HepG2 (cell line): ENCODE results near the gene ZNF318. TPM values are rescaled to one million over a fixed set of nuclear protein-coding genes. Genes with fewer than 3 reads are reported as not detected.

Experiments used
- ELF3 ChIP-seq: IDR thresholded peaks from 2 replicates; pipeline ENCODE4 v1.6.1; 2016; ENCODE audit warnings: missing genetic modification reagents, missing compliant biosample characterization
- MLXIP ChIP-seq: sonication (generic); formaldehyde crosslinking; IDR thresholded peaks from 2 replicates; pipeline ENCODE4 v1.9.0; 2021; ENCODE audit warnings: missing genetic modification reagents, borderline replicate concordance
- NR2F2 ChIP-seq: IDR thresholded peaks from 2 replicates; pipeline ENCODE4 v1.6.1; 2012; ENCODE audit warnings: low read depth, inconsistent platforms, borderline replicate concordance
- NR2F6 ChIP-seq, 2 experiments: IDR thresholded peaks; 2 replicates each; pipeline ENCODE4 v1.6.1; 2016; ENCODE audit warnings: antibody characterized with exemption in 1 of 2, mild to moderate bottlenecking in 1 of 2
- PRDM15 ChIP-seq: sonication (generic); formaldehyde crosslinking; IDR thresholded peaks from 2 replicates; pipeline ENCODE4 v1.4.0; 2020; ENCODE audit warnings: missing genetic modification reagents
- SP5 ChIP-seq: IDR thresholded peaks from 2 replicates; pipeline ENCODE4 v1.6.1; 2016; ENCODE audit warnings: low read depth, borderline replicate concordance
- TFAP4 ChIP-seq: sonication (generic); IDR thresholded peaks from 2 replicates; pipeline ENCODE4 v1.6.1; 2016; ENCODE audit warnings: low read depth, borderline replicate concordance
- XBP1 ChIP-seq: sonication (generic); formaldehyde crosslinking; IDR thresholded peaks from 2 replicates; pipeline ENCODE4 v1.5.0; 2020; ENCODE audit warnings: missing genetic modification reagents
- ZBTB7B ChIP-seq: sonication (generic); formaldehyde crosslinking; IDR thresholded peaks from 2 replicates; pipeline ENCODE4 v1.4.0; 2020; ENCODE audit warnings: missing genetic modification reagents
- ZFP1 ChIP-seq: IDR thresholded peaks from 2 replicates; pipeline ENCODE4 v1.6.1; 2016
- ZNF224 ChIP-seq: sonication (generic); formaldehyde crosslinking; IDR thresholded peaks from 2 replicates; pipeline ENCODE4 v1.5.0; 2020; ENCODE audit warnings: mild to moderate bottlenecking, missing genetic modification reagents
- ZNF318 ChIP-seq: sonication (generic); formaldehyde crosslinking; IDR thresholded peaks from 2 replicates; pipeline ENCODE4 v1.4.0; 2020; ENCODE audit warnings: mild to moderate bottlenecking, missing genetic modification reagents
- ZNF784 ChIP-seq: sonication (generic); formaldehyde crosslinking; IDR thresholded peaks from 2 replicates; pipeline ENCODE4 v1.5.1; 2020; ENCODE audit warnings: missing genetic modification reagents, mild to moderate bottlenecking, borderline replicate concordance
- polyA plus RNA-seq, 8 experiments: library from polyadenylated mRNA; depleted of rRNA in 3 of 8; stranded (reverse) in 7 of 8; unstranded in 1 of 8; fragments of >200 nt; fragmentation: Illumina TruSeq in 4 of 8; extraction: Trizol in 4 of 8; gene quantifications; 2 replicates each; pipeline versions ENCODE4 v1.2.1 to v1.2.3, GENCODE V29; 2011 to 2016; ENCODE audit warnings: low read depth in 4 of 8, missing spikeins in 1 of 8, mixed read lengths in 1 of 8; ENCODE audit not compliant: insufficient read depth in 1 of 8
- total RNA-seq, 5 experiments: library from RNA; depleted of rRNA; stranded (reverse); fragments of >200 nt; fragmentation: Illumina TruSeq; extraction: Trizol; gene quantifications; 2 replicates each; pipeline ENCODE4 v1.2.3, GENCODE V29; 2016; ENCODE audit warnings: low read depth in 1 of 5

Gene ZNF318
- total and polyA plus RNA-seq, 2 of the 13 experiments (the other 11 are each of a cell fraction or from before 2014, with no cell fraction given), result 13.0 to 14.5 TPM

- TF ChIP-seq ZNF318 (CRISPR knock-in tag), result no peak
- peak; percentile 57 for TF ChIP-seq ELF3
- TF ChIP-seq XBP1 (CRISPR knock-in tag), result no peak
- TF ChIP-seq TFAP4, result peak; percentile 37; the same call in 1 of the 2 replicates
- TF ChIP-seq ZFP1 (CRISPR knock-in tag), result 0 out of 2 replicates have a peak, but pooled peaks have one; percentile 51
- TF ChIP-seq PRDM15 (CRISPR knock-in tag), result peak; percentile 90
- no peak; the same call in 1 of the 2 replicates for TF ChIP-seq NR2F2
- peak; percentile 54 for TF ChIP-seq NR2F6 (IDR thresholded peaks at IDR 0.05)
- peak; percentile 76 for TF ChIP-seq NR2F6 (CRISPR knock-in tag; IDR thresholded peaks at IDR 0.05)
- TF ChIP-seq ZNF784 (CRISPR knock-in tag), result no peak; the same call in 1 of the 2 replicates
- no peak for TF ChIP-seq ZNF224 (CRISPR knock-in tag)
- TF ChIP-seq MLXIP (CRISPR knock-in tag), result peak; percentile 77; the same call in 1 of the 2 replicates
- peak; percentile 36; the same call in 1 of the 2 replicates for TF ChIP-seq ZBTB7B
- peak; percentile 36; the same call in 1 of the 2 replicates for TF ChIP-seq SP5 (CRISPR knock-in tag)
These were observed 78.5 kb downstream of the ZNF318 start (continued) for GRCh38 chr6:43290905-43291355.
